NCI-H446 treated with DMSO at 0.1 percent for 48 hours (cell line): Measurements from ENCODE around the gene FFAR3.

Source experiments
- DNase-seq: peaks from one replicate; lab custom pipeline; 2025; lab: John Stamatoyannopoulos, UW

FFAR3 gene

DNA sequence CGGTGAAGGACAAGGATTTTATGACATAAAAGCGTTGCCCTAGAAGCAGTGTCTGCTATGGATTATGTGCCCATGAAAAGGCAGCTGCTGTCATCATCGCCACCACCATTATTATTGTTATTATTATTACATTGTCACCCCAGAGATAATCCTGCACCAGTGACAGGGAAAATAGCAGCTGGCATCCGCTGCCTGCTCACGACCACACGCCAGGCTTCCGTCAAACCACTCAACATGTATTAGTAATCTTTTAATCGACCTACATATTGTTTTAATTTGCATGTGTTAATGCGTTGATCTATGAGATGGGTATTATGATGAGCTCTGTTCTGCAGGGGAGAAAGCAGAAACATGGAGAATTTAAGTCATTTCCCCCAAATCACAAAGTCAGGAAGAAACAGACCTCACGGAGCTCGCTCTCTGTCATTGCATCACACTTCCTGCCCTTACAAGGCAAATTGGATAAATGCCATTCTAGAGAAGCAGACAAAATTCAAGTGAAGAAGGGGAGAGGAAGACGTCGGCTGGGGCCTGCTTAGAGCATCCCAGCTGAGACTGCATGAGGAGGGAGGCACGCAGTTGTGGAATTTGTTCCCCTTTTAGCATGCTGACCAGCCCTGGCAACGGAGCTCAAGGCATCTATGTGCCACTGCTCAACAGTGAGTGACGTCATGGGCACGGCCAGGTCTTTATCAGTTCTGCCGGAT lies at the start of gene FFAR3:
Gene FFAR3 (plus strand): TSS at position 594 of the 707 bp plus-strand sequence. CDS start 431 bp downstream, outside the sequence.
- no peak for DNase-seq

DNA sequence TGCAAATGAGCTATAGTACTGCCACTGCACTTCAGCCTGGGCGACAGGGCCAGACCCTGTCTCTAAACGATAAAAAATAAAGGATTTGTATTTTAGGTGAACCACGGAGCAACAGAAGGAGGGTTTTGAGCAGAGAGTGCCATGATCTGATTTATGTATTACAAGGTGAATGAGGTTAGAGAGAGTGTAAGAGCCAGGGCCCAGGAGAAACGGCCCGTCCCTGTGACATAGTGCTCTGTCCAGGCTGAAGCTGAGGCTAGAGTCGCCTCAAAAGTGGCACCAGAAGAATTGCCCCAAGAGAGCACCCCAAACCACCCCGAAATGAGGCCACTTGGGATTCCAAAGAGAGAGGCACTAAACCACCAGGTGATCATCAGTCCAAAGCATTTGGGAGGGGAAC lies 49.4 kb upstream of the FFAR3 start:
- no peak for DNase-seq

GRCh38 chr19:35309481-35310279 lies 48.6 kb upstream of the FFAR3 start:
- no peak for DNase-seq

GRCh38 chr19:35310331-35310730 lies 47.9 kb upstream of the FFAR3 start:
- no peak for DNase-seq

- no peak for DNase-seq
These were observed 47.3 kb upstream of the FFAR3 start for GRCh38 chr19:35310811-35311465.

GRCh38 chr19:35311901-35312665 lies 46.2 kb upstream of the FFAR3 start:
- no peak for DNase-seq

DNA sequence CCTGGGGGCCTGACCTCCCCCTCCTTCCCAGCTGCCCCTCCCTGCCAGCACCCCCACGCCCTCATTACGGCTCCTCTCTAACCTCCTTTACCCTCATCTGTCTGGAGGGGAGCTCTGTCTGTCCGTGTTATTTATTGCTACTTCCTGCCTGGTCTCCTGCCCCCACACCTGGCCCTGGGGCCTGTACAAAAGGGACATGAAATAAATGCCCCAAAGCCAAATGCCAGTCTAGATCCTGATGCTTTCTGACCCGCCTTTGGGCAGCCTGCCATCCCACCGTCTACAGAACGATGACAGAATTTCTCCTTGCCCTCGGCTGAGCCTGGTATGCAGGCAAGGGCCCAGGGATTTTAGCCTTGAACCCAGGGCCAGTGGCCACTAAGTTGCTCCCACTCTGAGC lies 44.7 kb upstream of the FFAR3 start:
- DNase-seq: no peak

DNA sequence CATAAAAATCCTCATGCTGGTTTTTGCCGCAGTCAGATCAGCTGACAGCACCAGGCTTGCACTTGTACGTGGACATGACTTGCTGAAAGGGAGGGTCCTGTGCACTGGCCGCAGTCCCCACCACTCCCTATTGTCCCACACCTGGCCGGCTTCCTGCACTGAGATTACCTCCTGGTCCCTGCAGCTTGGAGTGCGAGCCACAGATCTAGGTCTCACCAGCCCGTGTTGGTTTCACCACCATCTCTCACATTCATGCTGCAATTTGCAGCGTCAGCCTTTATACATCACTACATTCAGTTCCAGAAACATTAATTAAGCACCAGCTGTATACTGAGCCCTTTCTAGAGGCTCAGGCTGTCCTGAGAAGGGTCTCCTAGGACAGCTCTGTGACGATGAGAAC lies 44.2 kb upstream of the FFAR3 start:
- DNase-seq: no peak

DNA sequence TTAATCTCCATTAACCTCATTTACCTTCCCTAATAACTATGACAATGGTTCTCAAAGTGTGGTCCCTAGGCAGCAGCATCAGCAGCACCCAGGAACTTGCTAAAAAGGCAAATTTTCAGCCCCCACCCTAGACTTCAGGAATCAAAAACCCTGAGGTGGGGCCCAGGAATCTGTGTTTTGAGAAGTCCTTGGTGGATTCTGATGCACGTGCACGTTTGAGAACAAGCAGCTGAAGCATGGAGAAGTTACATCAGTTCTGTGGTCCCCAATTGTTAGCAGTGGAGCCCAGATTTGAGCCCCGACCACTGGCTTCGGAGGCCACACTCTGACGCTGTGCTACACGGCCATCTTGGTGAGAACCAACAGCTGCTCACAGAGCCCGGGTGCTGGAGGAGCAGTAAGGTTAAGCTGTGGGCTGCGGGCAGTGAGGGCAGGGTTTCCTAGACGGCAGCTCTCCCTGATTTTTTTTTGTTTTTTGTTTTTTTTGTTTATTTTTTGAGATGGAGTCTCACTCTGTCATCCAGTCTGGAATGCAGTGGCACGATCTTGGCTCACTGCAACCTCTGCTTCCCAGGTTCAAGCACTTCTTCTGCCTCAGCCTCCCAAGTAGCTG lies 43.3 kb upstream of the FFAR3 start:
- DNase-seq: no peak

DNA sequence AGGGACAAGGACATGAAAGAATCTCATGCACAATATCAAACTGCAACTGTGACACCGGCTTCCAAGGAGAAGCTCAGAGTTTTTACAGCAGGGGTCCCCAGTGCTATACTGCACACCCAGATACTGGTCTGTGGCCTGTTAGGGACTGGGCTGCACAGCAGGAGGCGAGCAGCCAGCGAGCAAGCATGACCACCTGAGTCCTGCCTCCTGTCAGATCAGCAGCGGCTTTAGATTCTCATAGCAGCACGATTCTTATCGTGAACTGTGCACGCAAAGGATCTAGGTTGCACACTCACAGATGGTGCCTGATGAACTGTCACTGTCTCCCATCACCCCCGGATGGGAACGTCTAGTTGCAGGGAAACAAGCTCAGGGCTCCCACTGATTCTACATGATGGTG lies 42.4 kb upstream of the FFAR3 start:
- DNase-seq: no peak

- DNase-seq: no peak
These were observed 41.7 kb upstream of the FFAR3 start for GRCh38 chr19:35316560-35316959.

DNA sequence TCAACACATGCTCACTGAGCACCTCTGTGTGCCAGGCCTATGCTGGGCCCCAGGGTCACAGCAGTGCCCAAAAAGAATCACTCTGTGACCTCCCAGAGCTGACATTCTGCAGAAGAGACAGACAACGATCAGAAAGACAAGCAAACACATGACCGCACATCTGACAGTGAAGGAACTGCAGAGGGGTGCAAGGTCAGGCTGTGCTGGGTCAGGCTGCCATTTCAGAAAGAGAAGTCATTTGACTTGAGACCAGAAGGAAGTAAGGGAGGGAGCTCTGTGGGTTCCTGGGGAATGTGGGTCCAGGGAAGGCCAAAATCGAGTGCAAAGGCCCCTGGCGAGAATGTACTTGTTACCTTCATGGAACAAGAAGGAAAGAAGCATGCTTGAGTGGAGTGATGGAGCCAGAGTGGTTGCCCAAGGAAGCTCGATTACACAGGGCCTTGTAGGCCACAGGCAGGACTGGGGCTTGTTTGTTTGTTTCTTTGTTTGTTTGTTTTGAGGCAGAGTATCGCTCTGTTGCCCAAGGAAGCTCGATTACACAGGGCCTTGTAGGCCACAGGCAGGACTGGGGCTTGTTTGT lies 40.7 kb upstream of the FFAR3 start:
- no peak for DNase-seq

DNA sequence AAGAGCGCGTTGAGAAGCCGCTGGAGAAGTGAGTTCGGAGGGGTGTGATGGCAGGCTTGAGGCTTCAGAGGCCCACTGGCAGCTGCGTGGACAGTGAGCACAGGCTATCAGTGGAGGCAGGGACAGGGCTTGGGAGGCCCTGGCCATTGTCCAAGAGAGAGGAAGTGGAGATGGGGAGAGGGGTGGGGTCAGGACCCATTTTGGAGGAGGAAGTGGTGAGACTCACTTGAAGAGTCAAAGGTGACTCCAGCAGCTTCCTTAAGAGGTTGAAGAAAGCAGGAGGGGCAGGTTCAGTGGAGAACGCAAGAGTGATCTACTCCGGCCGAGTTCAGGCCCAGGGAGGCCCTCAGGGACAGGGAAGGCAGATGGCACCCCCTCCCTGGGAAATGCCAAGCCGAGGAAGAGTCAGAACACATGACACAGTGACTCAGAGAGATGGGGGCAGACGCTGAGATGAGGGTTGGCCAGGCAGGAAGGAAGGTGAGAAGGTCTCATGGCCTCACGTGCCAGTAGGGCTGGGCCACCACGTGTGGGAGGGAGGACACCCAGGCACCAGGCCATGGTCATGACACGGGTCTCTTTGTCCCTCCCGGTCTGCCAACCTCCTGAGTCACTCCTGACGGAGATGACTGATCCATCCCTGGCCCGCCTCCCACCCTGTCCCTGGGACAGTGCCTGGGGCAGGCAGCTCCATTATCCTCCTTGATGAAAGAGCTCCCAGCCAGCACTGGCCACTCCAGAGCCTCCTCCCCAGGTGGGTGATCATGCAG lies 39.4 kb upstream of the FFAR3 start:
- DNase-seq: no peak

DNA sequence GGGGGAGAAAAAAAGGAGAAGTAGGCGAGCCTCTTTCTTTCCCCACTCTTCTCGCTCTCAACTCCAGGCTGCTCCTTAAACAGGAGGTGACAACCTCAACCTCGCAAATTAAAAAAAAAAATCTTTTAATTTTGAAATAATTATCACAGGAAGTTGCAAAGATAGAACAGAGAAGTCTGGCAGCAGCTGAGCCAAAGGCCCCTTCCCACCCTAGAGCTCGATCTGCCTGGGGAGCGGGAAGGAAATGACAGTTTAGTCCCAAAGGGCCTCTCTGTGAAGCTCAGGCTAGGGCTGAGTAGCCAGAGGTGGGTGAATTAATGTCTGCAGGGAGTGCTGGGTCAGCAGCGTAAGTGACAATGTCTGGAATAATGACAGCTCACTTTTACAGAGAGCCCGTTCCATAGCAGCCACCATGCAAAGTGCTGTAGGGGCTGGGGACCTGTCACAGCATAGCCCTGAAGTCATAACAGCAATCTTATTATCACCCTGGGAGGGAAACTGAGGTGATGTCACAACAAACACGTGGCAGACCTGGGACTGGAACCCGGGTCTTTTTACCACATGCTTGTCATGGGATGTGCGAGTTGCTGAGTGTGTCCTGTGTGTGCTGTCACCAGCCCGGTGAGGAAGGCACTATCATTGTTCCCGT lies 38.1 kb upstream of the FFAR3 start:
- DNase-seq: no peak

DNA sequence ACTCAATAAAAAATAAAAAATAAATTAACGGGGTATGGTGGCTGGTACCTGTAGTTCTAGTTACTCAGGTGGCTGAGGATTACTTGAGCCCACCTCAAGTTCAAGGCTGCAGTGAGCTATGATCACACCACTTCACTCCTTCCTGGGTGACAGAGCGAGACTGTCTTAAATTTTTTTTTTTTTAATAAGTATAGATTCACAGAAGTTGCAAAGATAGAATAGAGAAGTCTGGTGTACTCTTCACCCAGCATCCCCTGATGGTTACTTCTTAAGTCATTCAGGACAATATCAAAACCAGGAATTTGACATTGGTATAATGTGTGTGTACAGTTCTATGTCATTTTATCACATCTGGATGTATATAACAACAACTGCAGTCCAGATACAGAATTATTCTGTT lies 37.0 kb upstream of the FFAR3 start:
- DNase-seq: no peak

GRCh38 chr19:35322014-35322413 lies 36.2 kb upstream of the FFAR3 start:
- DNase-seq: no peak

DNA sequence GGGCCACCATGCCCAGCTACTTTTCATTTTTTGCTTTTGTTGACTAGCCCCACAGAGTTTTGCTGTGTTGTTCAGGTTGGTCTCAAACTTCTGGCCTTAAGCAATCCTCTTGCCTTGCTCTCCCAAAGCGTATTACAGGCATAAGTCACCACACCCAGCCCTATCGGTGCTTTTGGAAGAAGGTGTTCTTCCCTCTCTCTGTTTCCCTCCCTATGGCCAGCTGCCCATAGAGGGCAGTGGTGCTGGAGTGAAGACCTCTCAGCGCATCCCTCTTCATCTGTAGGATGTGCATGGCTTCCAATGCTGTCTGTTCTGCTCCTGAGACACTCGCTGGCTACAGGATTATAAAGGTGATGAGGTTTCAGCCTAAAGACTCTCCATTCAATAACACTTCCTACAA lies 30.6 kb upstream of the FFAR3 start:
- no peak for DNase-seq

DNA sequence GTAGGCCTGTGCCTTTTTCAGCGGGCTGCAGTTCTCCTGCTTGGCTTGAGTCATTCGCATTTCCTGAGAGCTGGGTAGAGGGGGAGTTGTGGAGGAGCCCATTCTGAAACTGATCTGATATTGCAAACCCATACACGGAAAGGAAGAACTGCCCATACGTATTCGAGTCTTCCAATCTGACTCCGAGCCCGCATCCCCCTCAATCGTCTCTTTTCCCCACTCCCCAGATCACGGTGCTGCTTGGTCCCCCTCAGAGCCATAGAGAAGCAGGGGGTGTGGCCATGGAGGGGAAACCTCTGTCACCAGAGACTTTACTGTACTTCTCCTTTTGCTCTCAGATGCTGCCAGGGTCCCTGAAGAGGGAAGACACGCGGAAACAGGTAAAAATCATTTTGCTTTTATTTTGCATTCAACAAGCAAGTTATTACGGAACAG lies 29.4 kb upstream of the FFAR3 start, which contains the start of gene CD22:
Gene CD22 (plus strand): TSS at position 337 of the 435 bp plus-strand sequence. CDS start 2,854 bp downstream, outside the sequence.
- no peak for DNase-seq

DNA sequence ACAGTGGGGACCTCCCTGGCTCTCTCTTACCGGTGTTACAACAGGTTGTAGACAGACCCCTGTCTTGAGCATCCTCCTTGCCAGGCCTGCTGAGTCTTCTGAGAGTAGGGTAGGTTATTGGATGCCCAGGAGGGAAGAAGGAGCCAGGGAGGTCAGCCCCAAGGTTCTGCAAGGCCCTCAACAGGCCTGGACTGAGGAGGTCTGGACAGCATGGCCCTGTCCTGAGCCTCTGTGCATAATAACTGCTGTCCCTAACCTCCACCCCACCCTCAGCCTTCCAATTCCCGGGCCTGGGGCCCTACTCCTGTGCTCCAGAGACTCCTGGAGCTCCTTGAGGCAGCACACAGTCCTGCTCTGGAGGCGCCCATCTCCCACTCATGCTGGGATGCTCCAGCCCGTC lies 28.9 kb upstream of the FFAR3 start:
- DNase-seq: no peak

DNA sequence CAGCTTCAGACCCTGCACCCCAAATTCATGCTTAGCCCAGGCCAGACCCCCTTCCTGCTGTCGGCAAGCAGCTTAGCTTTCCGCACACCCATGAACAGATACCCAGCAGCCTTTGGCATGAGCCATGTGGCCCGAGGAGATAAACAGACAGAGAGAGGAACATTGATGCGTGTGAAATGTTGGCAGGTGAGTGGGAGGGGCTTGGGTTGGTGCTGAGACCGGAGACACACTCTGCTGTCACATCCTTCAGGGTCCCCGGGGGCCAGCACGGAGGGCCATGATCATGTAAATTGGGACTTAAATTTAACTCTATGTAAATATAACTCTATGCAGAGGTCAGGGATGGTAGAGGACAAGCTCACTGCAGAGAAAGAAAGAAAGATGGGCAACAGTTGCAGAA lies 27.8 kb upstream of the FFAR3 start:
- DNase-seq: no peak
